Hepatocyte (in vitro differentiated cells): ENCODE measurements around the gene ING1. TPM values are rescaled to one million over a fixed set of nuclear protein-coding genes. Genes with fewer than 3 reads are reported as not detected.

Source experiments
- DNase-seq: peaks from one replicate; pipeline ENCODE4 v3.0.0-alpha.2; 2016; ENCODE audit warnings: low spot score
- H2AFZ ChIP-seq: fragments of 200-600 bp; sonication (generic); 2 replicates; pipeline ENCODE4 v1.6.0; 2016; ENCODE audit warnings: antibody characterized with exemption, mild to moderate bottlenecking
- H3K27ac ChIP-seq: fragments of 200-600 bp; sonication (generic); 2 replicates; pipeline ENCODE4 v1.5.1; 2016; ENCODE audit warnings: mild to moderate bottlenecking
- H3K27me3 ChIP-seq: fragments of 200-600 bp; sonication (generic); 2 replicates; pipeline ENCODE4 v1.6.1; 2016
- H3K36me3 ChIP-seq: fragments of 200-600 bp; sonication (generic); replicated peaks from 2 replicates; pipeline ENCODE4 v1.5.1; 2016; ENCODE audit warnings: low read depth; ENCODE audit not compliant: insufficient read depth
- H3K4me1 ChIP-seq: fragments of 200-600 bp; sonication (generic); 2 replicates; pipeline ENCODE4 v1.5.1; 2016; ENCODE audit warnings: mild to moderate bottlenecking, moderate library complexity; ENCODE audit not compliant: insufficient read depth
- H3K4me2 ChIP-seq: fragments of 200-600 bp; sonication (generic); 2 replicates; pipeline ENCODE4 v1.6.0; 2016
- H3K4me3 ChIP-seq: fragments of 200-600 bp; sonication (generic); 2 replicates; pipeline ENCODE4 v1.5.1; 2016; ENCODE audit warnings: mild to moderate bottlenecking
- H3K79me2 ChIP-seq: fragments of 200-600 bp; sonication (generic); 2 replicates; pipeline ENCODE4 v1.6.0; 2017; ENCODE audit warnings: mild to moderate bottlenecking
- H3K9me2 ChIP-seq: fragments of 200-600 bp; sonication (generic); replicated peaks from 2 replicates; pipeline ENCODE4 v1.6.0; 2017; ENCODE audit warnings: mild to moderate bottlenecking; ENCODE audit not compliant: insufficient read depth
- H3K9me3 ChIP-seq: fragments of 200-600 bp; sonication (generic); 2 replicates; pipeline ENCODE4 v1.5.1; 2016; ENCODE audit warnings: low read depth, mild to moderate bottlenecking
- H4K20me1 ChIP-seq: fragments of 200-600 bp; sonication (generic); 2 replicates; pipeline ENCODE4 v1.6.0; 2016; ENCODE audit warnings: mild to moderate bottlenecking; ENCODE audit not compliant: insufficient read depth, poor library complexity, severe bottlenecking
- EZH2 ChIP-seq: fragments of 200-600 bp; sonication (generic); IDR thresholded peaks from 2 replicates; pipeline ENCODE4 v1.6.1; 2016; ENCODE audit warnings: antibody characterized with exemption, mild to moderate bottlenecking, borderline replicate concordance
- EZH2phosphoT487 ChIP-seq: fragments of 200-600 bp; sonication (generic); IDR thresholded peaks from one replicate; pipeline ENCODE4 v1.6.1; 2018; ENCODE audit warnings: antibody characterized with exemption, mild to moderate bottlenecking, low read depth, moderate library complexity; ENCODE audit not compliant: unreplicated experiment, severe bottlenecking
- WGBS: methylation state at CpG from one replicate; pipeline ENCODE4 v1.1.6; 2016; ENCODE audit warnings: low lambda C conversion rate; ENCODE audit errors: missing lambda C conversion rate; 5-methylcytosine and 5-hydroxymethylcytosine counted together
- polyA plus RNA-seq: library from polyadenylated mRNA; unstranded; fragments of >200 nt; fragmentation: Nextera tagmentation; extraction: Ambion mirVana; gene quantifications from 2 replicates; pipeline ENCODE4 v1.2.1, GENCODE V29; 2016
- total RNA-seq: library from RNA; depleted of rRNA; stranded (reverse); fragments of >200 nt; gene quantifications from 2 replicates; pipeline ENCODE4 v1.2.3, GENCODE V29; 2014
- TF ChIP-seq, protein P1 (sequence below): fragments of 200-600 bp; sonication (generic); IDR thresholded peaks from 2 replicates; pipeline ENCODE4 v1.5.1; 2016; ENCODE audit warnings: antibody characterized with exemption, mild to moderate bottlenecking; ENCODE audit not compliant: poor library complexity

Gene ING1
- total and polyA plus RNA-seq, 2 experiments from 2014 or later: 14.7 to 26.4 TPM

DNA sequence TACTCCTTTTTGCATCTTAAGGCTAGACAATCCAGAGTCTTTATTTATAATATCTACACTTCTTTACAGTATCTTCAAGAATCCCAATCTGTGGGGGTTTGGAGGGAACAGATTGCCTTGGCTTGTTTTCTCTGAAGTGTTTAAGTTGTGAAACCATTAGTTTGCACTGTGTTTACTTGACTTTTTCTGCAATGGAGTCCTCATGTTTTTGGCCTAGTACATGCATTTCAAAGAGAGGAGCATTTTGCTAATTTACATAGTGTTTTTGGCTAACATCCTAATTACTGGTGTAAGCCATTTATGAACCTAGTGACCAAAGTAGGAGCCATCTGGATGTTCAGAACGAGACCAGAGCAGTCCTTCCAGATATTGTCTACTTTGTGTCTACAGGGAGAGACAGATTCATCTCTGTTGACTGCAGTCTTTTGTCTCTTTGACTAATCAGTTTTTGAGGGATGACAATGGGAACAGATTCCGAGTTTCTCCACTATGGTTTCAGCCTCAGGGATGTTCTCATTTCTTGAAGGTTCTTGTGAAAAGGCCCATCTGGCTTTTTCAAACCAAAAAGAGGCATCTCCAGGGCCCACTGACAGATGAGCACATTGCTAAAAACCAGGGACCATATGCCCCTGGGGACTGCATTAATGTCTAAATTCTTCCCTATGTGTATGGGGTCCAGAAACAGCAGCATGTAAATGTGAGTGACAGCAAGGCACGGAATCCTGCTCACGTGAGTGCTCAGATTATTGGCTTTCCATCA is 53.4 kb downstream of the ING1 start:
- Histone ChIP-seq H3K9me3 (no peaks in the 10 kb centered on the region), H2AFZ (no peak overlapping the region), H3K27ac (no peak overlapping the region), H3K4me1 (no peaks in the 10 kb centered on the region), H3K9me2 (no peaks in the 10 kb centered on the region), H3K4me3 (no peak overlapping the region), H3K79me2 (no peaks in the 10 kb centered on the region), H4K20me1 (no peaks in the 10 kb centered on the region), H3K27me3 (no peaks in the 10 kb centered on the region), H3K4me2 (no peak overlapping the region), H3K36me3 (no peaks in the 10 kb centered on the region)
- no peak for DNase-seq
- 83% methylated on average over 4 of the region's 4 CpGs for WGBS
- TF ChIP-seq, protein P1, sequence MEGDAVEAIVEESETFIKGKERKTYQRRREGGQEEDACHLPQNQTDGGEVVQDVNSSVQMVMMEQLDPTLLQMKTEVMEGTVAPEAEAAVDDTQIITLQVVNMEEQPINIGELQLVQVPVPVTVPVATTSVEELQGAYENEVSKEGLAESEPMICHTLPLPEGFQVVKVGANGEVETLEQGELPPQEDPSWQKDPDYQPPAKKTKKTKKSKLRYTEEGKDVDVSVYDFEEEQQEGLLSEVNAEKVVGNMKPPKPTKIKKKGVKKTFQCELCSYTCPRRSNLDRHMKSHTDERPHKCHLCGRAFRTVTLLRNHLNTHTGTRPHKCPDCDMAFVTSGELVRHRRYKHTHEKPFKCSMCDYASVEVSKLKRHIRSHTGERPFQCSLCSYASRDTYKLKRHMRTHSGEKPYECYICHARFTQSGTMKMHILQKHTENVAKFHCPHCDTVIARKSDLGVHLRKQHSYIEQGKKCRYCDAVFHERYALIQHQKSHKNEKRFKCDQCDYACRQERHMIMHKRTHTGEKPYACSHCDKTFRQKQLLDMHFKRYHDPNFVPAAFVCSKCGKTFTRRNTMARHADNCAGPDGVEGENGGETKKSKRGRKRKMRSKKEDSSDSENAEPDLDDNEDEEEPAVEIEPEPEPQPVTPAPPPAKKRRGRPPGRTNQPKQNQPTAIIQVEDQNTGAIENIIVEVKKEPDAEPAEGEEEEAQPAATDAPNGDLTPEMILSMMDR: no peak

DNA sequence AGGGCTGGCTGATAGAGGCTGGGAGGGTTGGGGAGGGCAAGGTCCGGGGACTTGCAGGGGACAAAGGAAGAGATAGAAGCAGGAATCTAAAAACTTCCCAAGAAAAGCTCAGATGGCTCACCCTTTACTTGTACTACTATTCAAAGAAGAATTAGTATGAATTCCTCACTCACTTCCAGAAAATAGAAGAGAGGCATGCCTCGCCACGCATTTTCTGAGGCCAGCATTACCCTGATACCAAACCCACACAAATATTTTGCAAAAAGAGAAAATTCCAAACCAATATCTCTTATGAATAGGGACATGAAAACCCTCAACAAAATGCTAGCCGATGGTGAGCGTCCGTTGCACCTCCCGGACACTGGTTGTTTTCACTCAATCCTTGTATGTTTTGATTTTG is 54.0 kb downstream of the ING1 start:
- Histone ChIP-seq H3K4me1 (no peaks in the 10 kb centered on the region), H3K9me3 (no peaks in the 10 kb centered on the region), H3K27me3 (no peaks in the 10 kb centered on the region), H4K20me1 (no peaks in the 10 kb centered on the region), H3K4me2 (no peak overlapping the region), H3K36me3 (no peaks in the 10 kb centered on the region), H3K79me2 (no peaks in the 10 kb centered on the region), H2AFZ (no peak overlapping the region), H3K4me3 (no peak overlapping the region), H3K9me2 (no peaks in the 10 kb centered on the region), H3K27ac (no peak overlapping the region)
- no peak for DNase-seq
- no peak for TF ChIP-seq EZH2phosphoT487
- no peak for TF ChIP-seq EZH2
- TF ChIP-seq, protein P1: no peak
- 95% methylated on average over 7 of the region's 7 CpGs for WGBS

DNA sequence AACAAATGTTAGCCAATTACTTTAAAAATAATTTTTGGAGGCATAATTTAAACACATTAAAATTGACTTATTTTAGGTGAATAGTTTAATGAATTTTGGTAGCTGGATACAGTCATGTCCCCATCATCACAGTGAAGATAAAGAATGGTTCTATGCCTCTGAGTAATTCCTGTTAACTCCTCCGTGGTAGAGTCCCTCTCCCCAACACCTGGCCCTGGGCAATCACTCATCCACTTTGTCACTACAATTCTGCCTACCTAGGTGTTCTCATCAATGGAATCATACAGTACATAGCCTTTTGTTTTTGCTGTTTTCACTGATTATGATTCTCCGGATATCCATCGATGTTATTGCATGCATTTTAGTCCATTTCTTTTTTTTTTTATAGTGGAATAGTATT is 55.6 kb downstream of the ING1 start:
- DNase-seq: no peak
- Histone ChIP-seq H3K79me2 (no peaks in the 10 kb centered on the region), H3K4me1 (no peaks in the 10 kb centered on the region), H3K9me2 (no peaks in the 10 kb centered on the region), H3K4me3 (no peak overlapping the region), H3K36me3 (no peaks in the 10 kb centered on the region), H3K27ac (no peak overlapping the region), H4K20me1 (no peaks in the 10 kb centered on the region), H3K4me2 (no peak overlapping the region), H2AFZ (no peak overlapping the region), H3K9me3 (no peaks in the 10 kb centered on the region), H3K27me3 (no peaks in the 10 kb centered on the region)
- 61% methylated on average over 3 of the region's 3 CpGs for WGBS
- TF ChIP-seq EZH2: no peak
- TF ChIP-seq, protein P1: no peak
- TF ChIP-seq EZH2phosphoT487: no peak

DNA sequence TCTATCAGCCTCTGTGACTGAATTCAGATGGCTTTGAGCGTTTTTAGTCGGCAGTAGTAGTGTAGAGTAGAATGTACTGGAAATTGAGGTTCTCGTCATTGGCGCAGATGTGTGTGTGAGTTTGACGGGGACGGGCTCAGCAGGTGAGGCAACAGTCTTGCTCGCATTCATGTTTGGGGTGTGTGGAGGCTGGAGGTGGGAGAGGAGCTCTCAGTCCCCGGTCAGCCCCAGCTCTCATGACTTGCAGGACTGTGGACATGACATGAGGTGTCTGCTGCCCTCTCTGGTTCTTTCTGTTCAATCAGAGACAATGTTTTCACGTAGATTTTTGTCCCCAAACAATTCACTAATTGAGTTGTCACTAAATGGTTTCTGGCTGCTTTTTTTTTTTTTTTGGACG is 57.2 kb downstream of the ING1 start:
- no peak overlapping the region for H2AFZ ChIP-seq
- no peaks in the 10 kb centered on the region for H4K20me1 ChIP-seq
- TF ChIP-seq EZH2phosphoT487: no peak
- TF ChIP-seq, protein P1: no peak
- no peak for TF ChIP-seq EZH2
- DNase-seq: no peak
- no peak overlapping the region for H3K4me3 ChIP-seq
- no peaks in the 10 kb centered on the region for H3K9me3 ChIP-seq
- H3K4me2 ChIP-seq: no peak overlapping the region
- no peaks in the 10 kb centered on the region for H3K79me2 ChIP-seq
- no peaks in the 10 kb centered on the region for H3K9me2 ChIP-seq
- H3K4me1 ChIP-seq: no peaks in the 10 kb centered on the region
- WGBS: 87% methylated on average over 10 of the region's 10 CpGs
- H3K27me3 ChIP-seq: no peaks in the 10 kb centered on the region
- H3K36me3 ChIP-seq: no peaks in the 10 kb centered on the region
- H3K27ac ChIP-seq: no peak overlapping the region
